Activated T-helper 9 cell treated with anti-CD3 and anti-CD28 coated beads, Interleukin-2, amount 50 U/mL, for 16 hours (primary cell): ENCODE results near the gene TMCC1.
"Not testable (repeated sequence)": the region's sequence is repeated elsewhere in the genome, so short reads cannot be mapped to it uniquely, and the experiment has no call there.

Experiments used
- DNase-seq: peaks from one replicate; pipeline ENCODE4 v3.0.0-alpha.2; 2020; ENCODE audit warnings: low read depth

The TMCC1 gene

DNA sequence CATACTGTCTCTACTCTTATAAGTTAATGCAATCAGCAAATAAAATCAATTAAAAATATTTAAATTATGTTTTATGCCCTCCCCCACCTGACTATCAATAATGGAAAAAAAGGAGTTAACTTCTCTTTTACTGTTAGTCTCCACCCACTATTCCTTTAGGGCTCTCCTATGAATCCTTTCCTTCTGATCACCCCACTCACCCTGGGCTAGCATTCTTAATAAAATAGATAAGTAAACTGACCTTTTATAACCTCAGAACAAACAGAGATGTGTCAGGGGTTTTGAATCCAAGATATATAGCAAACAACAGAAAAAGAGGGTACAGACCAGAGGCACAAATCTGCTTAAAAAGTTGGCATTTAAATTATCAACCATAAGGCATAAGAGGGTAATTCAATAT is 171.0 kb downstream of the TMCC1 start:
- no peak for DNase-seq

GRCh38 chr3:129718201-129718600 is 175.3 kb downstream of the TMCC1 start:
- DNase-seq = no peak

DNA sequence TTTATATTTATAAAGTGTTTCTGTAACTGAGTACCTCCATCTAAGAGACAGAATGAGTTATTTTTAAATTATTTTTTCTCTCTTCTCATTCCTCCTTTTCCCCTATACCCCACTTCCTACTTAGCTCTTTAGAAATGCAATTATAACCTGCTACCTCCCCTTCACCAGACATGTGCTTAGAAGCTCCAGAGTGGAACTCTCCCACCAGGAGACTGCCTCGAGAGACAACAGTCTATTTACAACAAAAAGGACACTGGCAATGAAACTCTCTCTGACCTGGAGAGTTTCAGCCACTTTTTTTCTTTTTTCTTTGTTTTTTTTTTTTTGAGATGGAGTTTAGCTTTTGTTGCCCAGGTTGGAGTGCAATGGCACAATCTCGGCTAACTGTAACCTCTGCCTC is 177.7 kb downstream of the TMCC1 start:
- no peak for DNase-seq

- DNase-seq = no peak
Measured at GRCh38 chr3:129708328-129708861, 185.1 kb downstream of the TMCC1 start.

- DNase-seq = no peak
Measured at GRCh38 chr3:129705274-129705673, 188.2 kb downstream of the TMCC1 start.

DNA sequence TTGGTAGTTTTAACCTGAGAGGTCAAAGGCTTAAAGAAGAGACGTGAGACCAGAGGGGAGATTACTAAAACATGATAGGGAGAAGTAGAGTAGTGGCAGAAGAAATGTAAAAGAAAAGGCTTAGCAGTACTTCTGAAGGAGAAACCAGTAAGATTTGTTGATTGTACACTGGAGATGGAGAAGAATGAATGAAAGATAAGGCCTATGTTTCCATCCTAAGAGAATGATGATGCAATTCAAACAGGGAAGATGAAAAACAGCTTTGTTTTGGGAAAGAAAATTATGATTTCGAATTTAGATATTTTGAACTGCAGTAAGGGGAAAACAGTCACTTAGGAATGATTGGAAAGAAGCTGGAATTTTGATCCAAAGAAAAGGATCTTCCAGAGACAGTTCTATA is 189.6 kb downstream of the TMCC1 start:
- no peak for DNase-seq

DNA sequence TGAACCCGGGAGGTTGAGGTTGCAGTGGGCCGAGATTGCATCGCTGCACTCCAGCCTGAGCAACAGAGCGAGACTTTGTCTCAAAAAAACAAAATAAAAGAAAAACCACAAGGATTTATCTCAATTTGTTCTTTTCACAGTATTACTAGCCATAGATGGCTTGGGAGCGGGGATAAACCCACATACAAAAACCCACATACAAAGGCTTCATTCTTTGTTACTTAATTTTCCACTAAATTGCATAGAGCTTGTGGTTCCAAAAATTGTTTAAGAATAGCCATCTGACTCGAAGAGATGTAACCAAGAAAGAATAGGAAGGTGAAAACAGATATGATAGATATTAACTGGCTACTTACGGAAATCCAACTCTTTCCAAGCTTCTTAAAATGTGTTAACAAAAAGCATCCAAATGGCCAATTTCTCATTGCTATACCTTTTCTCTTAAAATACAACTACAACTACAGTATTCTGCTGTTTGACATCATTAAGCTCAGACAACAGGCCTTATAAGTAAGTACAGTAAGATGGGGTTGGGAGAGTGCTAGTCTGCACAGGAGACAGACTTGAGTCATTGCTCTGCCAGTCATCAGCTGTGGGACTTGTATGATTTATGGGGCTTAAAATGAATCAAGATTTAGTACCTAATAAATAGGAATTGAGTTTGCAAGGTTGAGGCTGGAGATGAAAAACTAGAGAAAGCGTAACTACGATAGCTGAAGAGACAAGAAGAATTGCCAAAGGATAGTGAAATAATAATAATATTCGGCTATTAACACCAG is 190.4 kb downstream of the TMCC1 start:
- no peak for DNase-seq

GRCh38 chr3:129701161-129701560 is 192.3 kb downstream of the TMCC1 start:
- no peak for DNase-seq

DNA sequence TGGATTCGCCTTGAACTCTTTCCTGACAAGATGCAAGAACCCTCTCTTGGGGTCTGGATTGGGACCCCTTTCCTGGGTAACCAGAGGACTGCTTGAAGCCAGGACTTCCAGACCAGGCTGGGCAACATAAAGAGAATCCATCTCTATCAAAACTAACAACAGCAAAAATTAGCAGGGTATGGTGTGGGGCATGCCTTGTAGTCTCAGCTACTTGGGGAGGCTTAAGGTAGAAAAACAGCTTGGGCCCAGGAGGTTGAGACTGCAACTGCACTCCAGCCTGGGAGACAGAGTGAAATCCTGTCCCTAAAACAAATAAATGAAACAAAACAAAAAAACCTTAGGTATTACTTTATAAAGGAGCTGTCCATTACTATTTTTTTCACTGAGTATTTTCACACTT is 193.9 kb downstream of the TMCC1 start:
- no peak for DNase-seq

DNA sequence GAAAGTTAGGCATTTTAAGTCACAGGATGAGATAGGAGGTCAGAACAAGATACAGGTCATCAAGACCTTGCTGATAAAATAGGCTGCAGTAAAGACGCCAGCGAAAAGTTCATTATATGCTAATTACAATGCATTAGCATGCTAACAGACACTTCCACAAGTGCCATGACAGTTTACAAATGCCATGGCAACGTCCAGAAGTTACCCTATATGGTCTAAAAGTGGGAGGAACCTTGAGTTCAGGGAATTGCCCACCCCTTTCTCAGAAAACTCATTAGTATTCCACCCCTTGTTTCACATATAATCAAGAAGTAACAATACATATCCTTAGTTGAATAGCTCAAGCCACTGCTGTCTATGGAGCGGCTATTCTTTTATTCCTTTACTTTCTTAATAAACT is 194.3 kb downstream of the TMCC1 start:
- no peak for DNase-seq

- DNase-seq = no peak
Measured at GRCh38 chr3:129697229-129697969, 196.1 kb downstream of the TMCC1 start.

DNA sequence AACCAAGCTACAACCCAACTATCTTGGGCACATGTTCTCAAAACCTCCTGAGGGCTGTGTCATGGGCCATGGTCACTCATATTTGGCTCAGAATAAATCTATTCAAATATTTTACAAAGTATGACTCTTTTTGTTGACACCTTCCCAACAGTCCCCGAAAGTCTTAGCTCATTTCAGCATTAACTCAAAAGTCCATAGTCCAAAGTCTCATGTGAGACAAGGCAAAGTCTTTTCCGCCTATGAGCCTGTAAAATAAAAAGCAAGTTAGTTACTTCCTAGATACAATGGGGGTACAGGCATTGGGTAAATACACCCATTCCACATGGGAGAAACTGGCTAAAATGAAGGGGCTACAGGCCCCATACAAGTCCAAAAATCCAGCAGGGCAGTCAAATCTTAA is 197.1 kb downstream of the TMCC1 start:
- not testable (repeated sequence) for DNase-seq

DNA sequence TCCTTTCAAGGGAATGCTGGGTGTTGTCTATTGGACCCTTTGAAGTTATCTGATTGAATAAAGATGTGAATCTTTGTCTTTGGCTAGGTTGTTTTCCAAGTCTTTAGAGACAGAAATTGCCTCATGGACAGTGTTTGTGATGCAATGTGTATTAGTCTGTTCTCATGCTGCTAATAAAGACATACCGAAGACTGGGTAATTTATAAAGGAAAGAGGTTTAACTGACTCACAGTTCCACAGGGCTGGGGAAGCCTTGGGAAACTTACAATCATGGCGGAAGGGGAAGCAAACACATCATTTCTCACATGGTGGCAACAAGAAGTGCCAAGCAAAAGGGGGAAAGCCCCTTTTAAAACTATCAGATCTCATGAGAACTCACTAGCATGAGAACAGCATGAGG is 198.3 kb downstream of the TMCC1 start:
- no peak for DNase-seq

GRCh38 chr3:129694228-129694627 is 199.3 kb downstream of the TMCC1 start:
- no peak for DNase-seq

- no peak for DNase-seq
Measured at GRCh38 chr3:129692743-129693142, 200.8 kb downstream of the TMCC1 start.

GRCh38 chr3:129690963-129691362 is 202.5 kb downstream of the TMCC1 start:
- DNase-seq = no peak

DNA sequence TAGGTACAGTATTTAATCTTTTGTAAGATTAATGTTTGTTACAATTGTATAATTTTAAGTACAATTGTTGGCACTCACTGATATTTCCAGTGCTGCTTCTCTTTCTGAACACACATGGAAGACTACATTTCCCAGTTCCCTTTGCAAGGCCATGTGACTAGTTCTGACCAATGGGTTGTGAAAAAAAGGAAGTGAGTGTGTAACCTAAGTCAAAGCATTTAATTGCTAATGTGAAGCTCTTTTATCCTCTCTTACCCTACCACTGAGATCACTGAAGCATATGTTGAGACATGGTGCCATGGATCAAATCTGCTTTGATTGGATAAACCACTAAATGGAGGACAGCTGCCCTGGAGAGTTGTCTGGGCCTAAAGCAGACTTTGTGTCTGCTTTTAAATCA is 203.1 kb downstream of the TMCC1 start:
- no peak for DNase-seq

DNA sequence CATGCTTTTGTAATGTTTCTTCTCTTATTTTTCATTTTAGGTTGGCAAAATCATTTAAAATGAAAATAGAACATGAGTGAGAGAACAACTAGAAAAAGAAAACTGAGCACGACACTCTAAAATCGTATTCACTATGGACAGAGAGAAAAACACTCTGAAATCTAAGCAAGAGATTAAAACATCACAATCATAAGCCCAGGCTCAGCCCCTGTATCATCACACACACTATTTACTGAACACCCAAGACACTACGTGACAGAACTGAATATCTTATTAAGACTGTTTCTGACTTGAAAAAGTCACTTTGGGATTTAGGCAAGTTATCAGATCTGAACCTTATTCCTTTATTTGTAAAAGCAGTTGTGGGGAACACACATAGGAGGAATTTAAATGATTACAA is 204.5 kb downstream of the TMCC1 start:
- no peak for DNase-seq

- no peak for DNase-seq
Measured at GRCh38 chr3:129688271-129688895, 205.1 kb downstream of the TMCC1 start.

DNA sequence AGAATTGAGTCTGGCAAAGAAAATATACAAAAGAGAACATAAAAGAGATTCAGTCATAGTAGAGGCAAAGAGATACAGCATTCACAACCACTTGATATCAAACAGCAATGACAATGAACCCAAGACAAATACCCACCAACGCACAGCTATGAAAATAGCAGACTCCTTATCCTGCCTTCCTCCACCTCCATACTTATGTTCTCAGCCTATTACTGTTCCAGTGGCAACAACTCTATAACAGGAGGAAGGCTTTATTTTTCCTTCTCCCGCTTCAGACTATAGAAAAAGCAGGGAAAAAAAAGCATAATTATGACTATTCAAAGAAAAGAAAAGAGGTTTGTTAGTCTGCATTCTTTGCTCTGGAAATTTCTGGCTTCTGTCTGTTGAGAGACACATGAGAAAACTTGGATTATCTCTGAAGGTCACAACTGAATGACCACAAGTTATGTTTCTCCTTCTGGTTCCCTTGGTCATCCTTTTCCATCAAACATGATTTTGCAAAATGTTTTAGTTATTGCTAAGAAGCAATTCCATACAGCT is 205.9 kb downstream of the TMCC1 start:
- DNase-seq = no peak

- no peak for DNase-seq
Measured at GRCh38 chr3:129686941-129687340, 206.6 kb downstream of the TMCC1 start.

DNA sequence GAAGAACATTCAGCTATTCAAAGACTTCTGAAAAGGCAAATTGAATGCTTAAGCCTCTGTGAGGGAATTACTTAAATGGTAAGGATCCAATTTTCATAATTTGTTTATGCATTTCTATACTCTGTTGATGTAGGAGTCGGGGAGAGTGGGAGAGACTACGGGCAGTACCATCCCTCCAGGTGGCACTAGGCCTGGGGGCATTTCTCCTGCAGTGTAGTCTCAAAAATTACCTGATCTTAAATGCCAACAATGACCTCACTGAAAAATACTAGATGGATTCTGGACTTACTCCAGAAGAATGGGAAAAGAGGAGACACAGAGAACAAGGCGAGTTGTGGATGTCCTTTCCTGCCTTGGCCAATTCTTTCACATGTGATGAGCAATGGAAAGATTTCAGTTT is 209.2 kb downstream of the TMCC1 start:
- no peak for DNase-seq

GRCh38 chr3:129683201-129683600 is 210.3 kb downstream of the TMCC1 start:
- DNase-seq = no peak
